CD1c-positive myeloid dendritic cell (primary cell): Measurements from ENCODE around the gene IGDCC3.

Experiments used
- DNase-seq: peaks from one replicate; pipeline ENCODE4 v3.0.0-alpha.2; 2016; ENCODE audit errors: extremely low spot score

The IGDCC3 gene

GRCh38 chr15:65292938-65293518 lies 84.8 kb downstream of the IGDCC3 start:
- no peak for DNase-seq

GRCh38 chr15:65290228-65290627 lies 87.6 kb downstream of the IGDCC3 start:
- DNase-seq: no peak

GRCh38 chr15:65289261-65289854 lies 88.4 kb downstream of the IGDCC3 start:
- DNase-seq: no peak

- peak; percentile 41 for DNase-seq
Observed at GRCh38 chr15:65287520-65287855, 90.3 kb downstream of the IGDCC3 start.

DNA sequence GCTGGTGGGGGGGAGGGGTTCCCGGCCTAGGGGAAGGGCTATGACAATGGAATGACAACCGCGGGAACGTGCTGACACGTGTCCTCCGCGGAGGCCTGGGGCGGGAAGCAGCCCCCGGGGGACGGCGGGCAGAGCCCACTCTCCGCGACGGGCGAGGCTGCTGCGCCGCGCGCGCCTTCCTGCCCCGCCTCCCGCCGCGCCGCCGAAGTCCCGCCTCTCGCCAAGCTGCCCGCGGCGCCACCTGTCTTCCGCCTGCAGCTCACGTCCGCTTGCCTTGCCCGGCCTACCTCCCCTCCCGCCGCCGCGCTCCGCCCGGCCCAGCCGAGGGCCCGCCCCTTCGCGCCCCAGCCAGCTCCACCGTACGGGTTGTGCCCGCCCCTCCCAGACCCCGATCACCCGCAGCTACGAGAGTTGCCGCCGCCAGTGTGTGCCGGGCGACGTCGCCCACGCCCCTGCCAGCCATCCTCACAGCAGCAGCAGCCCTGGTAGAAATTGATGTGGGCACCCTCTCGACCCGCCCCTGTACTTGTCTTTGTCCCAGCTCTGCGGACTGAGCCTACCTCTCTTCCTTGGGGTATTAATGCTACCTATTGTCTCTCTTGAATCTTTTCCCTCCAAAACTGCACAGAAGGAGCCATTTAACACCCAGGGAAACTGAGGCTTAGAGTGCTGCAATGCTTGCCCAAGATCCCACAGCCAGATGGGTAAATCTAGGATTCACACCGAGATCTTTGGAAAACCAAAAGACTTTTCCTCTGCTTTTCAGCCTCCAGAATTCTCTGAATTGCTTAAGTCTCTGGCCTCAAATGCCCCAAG lies 90.9 kb downstream of the IGDCC3 start, which contains the start of gene PARP16:
PARP16 (minus strand) TSS at position 180 of the 816 bp plus-strand sequence. CDS start 457 bp downstream, outside the sequence.
- peak; percentile 89 for DNase-seq

GRCh38 chr15:65286069-65286703 lies 91.6 kb downstream of the IGDCC3 start:
- peak; percentile 27 for DNase-seq

GRCh38 chr15:65285291-65286068 lies 92.3 kb downstream of the IGDCC3 start:
- no peak for DNase-seq

DNA sequence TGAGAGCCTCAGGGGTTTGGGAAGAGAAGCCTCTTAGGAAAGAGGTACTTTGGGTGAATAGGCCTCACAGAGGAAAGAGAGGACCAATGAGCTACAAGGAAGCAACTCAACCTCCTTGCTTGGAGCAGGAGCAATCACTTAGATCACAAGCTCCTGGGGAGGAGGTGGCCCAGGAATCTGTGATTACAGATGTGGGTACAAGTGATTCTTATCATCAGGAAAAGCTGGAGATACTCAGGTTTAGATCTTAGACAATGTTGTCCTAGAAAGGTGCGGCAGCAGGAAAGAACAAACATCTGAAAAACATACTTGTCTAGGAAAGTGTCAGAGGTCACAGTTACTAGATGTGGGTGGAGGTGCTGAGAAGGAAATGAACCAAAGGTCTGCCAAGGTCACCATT lies 99.3 kb downstream of the IGDCC3 start:
- DNase-seq: no peak
